K562 (cell line): ENCODE data around the gene COL4A2. TPM values are rescaled to one million over a fixed set of nuclear protein-coding genes. Genes with fewer than 3 reads are reported as not detected.

Source experiments
- ATAC-seq: fragments of 200-7000 bp; cut with Tn5 transposase; 3 replicates; pipeline ENCODE4 v1.9.1; 2020; ENCODE audit warnings: moderate library complexity
- BruUV-seq: library from RNA; stranded (reverse); fragments of 400-500 nt; replicated peaks from 2 replicates; lab custom pipeline; 2021; lab: Mats Ljungman, UMichigan
- CTCF ChIA-PET: fragments of 300-600 bp; formaldehyde crosslinking; extraction: SDS; loops from one replicate; lab custom pipeline; 2021; ENCODE audit warnings: low intra/inter-chr PET ratio; lab: Yijun Ruan, JAX
- POLR2A ChIA-PET: fragments of 300-600, 350-650 bp; sonication (Branson Sonifier 250); formaldehyde crosslinking; extraction: SDS; loops from one replicate; lab custom pipeline; 2021; ENCODE audit warnings: antibody characterized with exemption, inconsistent platforms; lab: Yijun Ruan, JAX
- DNase-seq, 4 experiments: peaks; one replicate each; pipeline versions ENCODE4 v3.0.0 to v3.0.0-alpha.2; 2011 to 2018; ENCODE audit warnings: low spot score in 3 of 4, mixed read lengths in 3 of 4; ENCODE audit errors: extremely low read depth in 1 of 4
- FAIRE-seq: peaks from 2 replicates; lab custom pipeline; 2011; peaks lifted over from hg19 to GRCh38; lab: Jason Lieb, UNC
- H2AFZ ChIP-seq: 2 replicates; pipeline ENCODE4 v1.6.0; 2011; ENCODE audit warnings: low read depth, low read length, control low read depth, inconsistent platforms
- H3K27ac ChIP-seq: fragments of 200-600 bp; 3 replicates; pipeline ENCODE4 v1.8.0; 2011; ENCODE audit warnings: low read depth, mild to moderate bottlenecking, control low read depth, inconsistent platforms, low read length, moderate library complexity, mixed read lengths; ENCODE audit errors: extremely low read depth
- H3K27me3 ChIP-seq, 2 experiments: fragments of 300-600 bp in 1 of 2; 2 replicates in 1 of 2; 3 replicates in 1 of 2; pipeline versions ENCODE4 v1.6.0 to v1.8.0; 2011; ENCODE audit warnings: inconsistent platforms in 2 of 2, low read length in 2 of 2, mild to moderate bottlenecking in 1 of 2, mixed read lengths in 1 of 2, moderate library complexity in 1 of 2; ENCODE audit not compliant: control insufficient read depth in 2 of 2, insufficient read depth in 2 of 2
- H3K36me3 ChIP-seq: fragments of 300-600 bp; 3 replicates; pipeline ENCODE4 v1.8.0; 2011; ENCODE audit warnings: mild to moderate bottlenecking, low read length, inconsistent platforms; ENCODE audit not compliant: control insufficient read depth, insufficient read depth
- H3K4me1 ChIP-seq, 2 experiments: fragments of 200-600 bp in 1 of 2; replicated peaks in 1 of 2; 2 replicates in 1 of 2; 3 replicates in 1 of 2; pipeline versions ENCODE4 v1.5.1 to v1.8.0; 2011; ENCODE audit warnings: inconsistent platforms in 2 of 2, low read length in 2 of 2, mild to moderate bottlenecking in 1 of 2, mixed read lengths in 1 of 2, moderate library complexity in 1 of 2; ENCODE audit not compliant: control insufficient read depth in 2 of 2, insufficient read depth in 2 of 2
- H3K4me2 ChIP-seq: 2 replicates; pipeline ENCODE4 v1.6.1; 2011; ENCODE audit warnings: low read length, control low read depth, inconsistent platforms, mixed read lengths; ENCODE audit not compliant: insufficient read depth
- H3K4me3 ChIP-seq: fragments of 200-600 bp; sonication (generic), shearing (Covaris generic); 2 replicates; pipeline ENCODE4 v1.5.1; 2016; ENCODE audit warnings: control low read depth, inconsistent platforms
- H3K79me2 ChIP-seq: fragments of 200-600 bp; 3 replicates; pipeline ENCODE4 v1.8.0; 2011; ENCODE audit warnings: low read length, inconsistent platforms; ENCODE audit not compliant: control insufficient read depth, insufficient read depth
- H3K9ac ChIP-seq, 2 experiments: 2 replicates each; pipeline versions ENCODE4 v1.6.0 to v1.6.1; 2011; ENCODE audit warnings: low read depth in 2 of 2, low read length in 2 of 2, control low read depth in 1 of 2, inconsistent platforms in 1 of 2, mild to moderate bottlenecking in 1 of 2, mixed read lengths in 1 of 2; ENCODE audit not compliant: insufficient read depth in 1 of 2
- H3K9me1 ChIP-seq: one replicate; pipeline ENCODE4 v1.6.0; 2011; ENCODE audit warnings: inconsistent platforms, mild to moderate bottlenecking, low read length, moderate library complexity; ENCODE audit not compliant: control insufficient read depth, insufficient read depth
- H3K9me3 ChIP-seq: replicated peaks from 2 replicates; pipeline ENCODE4 v1.5.1; 2011; ENCODE audit warnings: low read depth, low read length, inconsistent platforms; ENCODE audit not compliant: control insufficient read depth, insufficient read depth
- H4K20me1 ChIP-seq: replicated peaks from 2 replicates; pipeline ENCODE4 v1.6.1; 2011; ENCODE audit warnings: low read length, inconsistent platforms, mixed read lengths; ENCODE audit not compliant: control insufficient read depth, insufficient read depth
- E2F1 ChIP-seq: sonication (generic); formaldehyde crosslinking; IDR thresholded peaks from 2 replicates; pipeline ENCODE4 v1.8.1; 2023; ENCODE audit warnings: mild to moderate bottlenecking, missing genetic modification reagents, moderate library complexity
- ILF3 ChIP-seq: fragments of 450-650 bp; IDR thresholded peaks from 2 replicates; pipeline ENCODE4 v1.6.1; 2018; ENCODE audit warnings: antibody characterized with exemption, mild to moderate bottlenecking, moderate library complexity, borderline replicate concordance
- IRF2 ChIP-seq: sonication (generic); formaldehyde crosslinking; IDR thresholded peaks from 2 replicates; pipeline ENCODE4 v1.8.1; 2022; ENCODE audit warnings: mild to moderate bottlenecking, missing genetic modification reagents
- KDM2B ChIP-seq: fragments of 250-450 bp; sonication (Bioruptor Pico); IDR thresholded peaks from 2 replicates; pipeline ENCODE4 v1.8.0; 2021; ENCODE audit warnings: mild to moderate bottlenecking, moderate library complexity
- NFXL1 ChIP-seq: fragments of 450-650 bp; formaldehyde crosslinking; IDR thresholded peaks from 2 replicates; pipeline ENCODE4 v1.4.0; 2021; ENCODE audit warnings: mild to moderate bottlenecking
- NR2C2 ChIP-seq, 2 experiments: fragments of 200-800 bp in 1 of 2; sonication (Bioruptor generic) in 1 of 2; sonication (generic) in 1 of 2; formaldehyde crosslinking in 1 of 2; IDR thresholded peaks; 2 replicates each; pipeline versions ENCODE4 v1.6.1 to v1.8.0; 2016 to 2022; ENCODE audit warnings: mild to moderate bottlenecking in 1 of 2, missing compliant biosample characterization in 1 of 2, missing genetic modification characterization in 1 of 2, missing genetic modification reagents in 1 of 2
- PATZ1 ChIP-seq: fragments of 250-450 bp; sonication (Bioruptor Pico); IDR thresholded peaks from 2 replicates; pipeline ENCODE4 v1.5.0; 2020; ENCODE audit warnings: mild to moderate bottlenecking, borderline replicate concordance
- PYGO2 ChIP-seq: fragments of 450-650 bp; IDR thresholded peaks from 2 replicates; pipeline ENCODE4 v1.6.1; 2016; ENCODE audit warnings: mild to moderate bottlenecking, missing genetic modification characterization, moderate library complexity, missing compliant biosample characterization
- SMARCA5 ChIP-seq: fragments of 450-650 bp; IDR thresholded peaks from 2 replicates; pipeline ENCODE4 v1.6.1; 2016
- ZNF766 ChIP-seq: fragments of 200-800 bp; sonication (Bioruptor generic); conservative IDR thresholded peaks from 2 replicates; pipeline ENCODE4 v1.6.1; 2016; ENCODE audit warnings: missing genetic modification characterization, missing compliant biosample characterization
- WGBS: fragments of 100-300 bp; shearing (Covaris generic); methylation state at CpG from one replicate; pipeline ENCODE4 v1.1.6; 2016; ENCODE audit warnings: low coverage, mixed read lengths; ENCODE audit not compliant: insufficient coverage; ENCODE audit errors: missing lambda C conversion rate; 5-methylcytosine and 5-hydroxymethylcytosine counted together
- in situ Hi-C: fragments of 300-500 bp; cut with MboI; formaldehyde crosslinking; loops from 4 replicates; pipeline ENCODE4 v1.15.0; 2018; ENCODE audit warnings: inconsistent platforms, mixed read lengths
- intact Hi-C: fragments of 100-400 bp; cut with micrococcal nuclease; formaldehyde crosslinking; loops from 2 replicates; pipeline ENCODE4 v1.14.2; 2022
- polyA plus RNA-seq, 8 experiments: library from polyadenylated mRNA; depleted of rRNA in 4 of 8; stranded (reverse) in 5 of 8; unstranded in 3 of 8; fragments of >200 nt; fragmentation: Nextera tagmentation in 2 of 8; fragmentation: Illumina TruSeq in 1 of 8; extraction: Ambion mirVana in 2 of 8; extraction: Trizol in 1 of 8; gene quantifications; 2 replicates each; pipeline versions ENCODE4 v1.2.1 to v1.2.3, GENCODE V29; 2011 to 2014; ENCODE audit warnings: inconsistent platforms in 1 of 8, missing spikeins in 1 of 8
- total RNA-seq, 7 experiments: library from RNA; depleted of rRNA in 6 of 7; stranded (reverse); fragments of >200 nt in 6 of 7; fragmentation: Illumina TruSeq in 2 of 7; extraction: Trizol in 2 of 7; gene quantifications; 2 replicates each; pipeline versions ENCODE4 v1.2.1 to v1.2.3, GENCODE V29; 2011 to 2021; ENCODE audit warnings: low replicate concordance in 1 of 7
- TF ChIP-seq, protein P1 (sequence below), 3 experiments: IDR thresholded peaks in 2 of 3; conservative IDR thresholded peaks in 1 of 3; 2 replicates each; pipeline ENCODE4 v1.5.1; 2011 to 2012; ENCODE audit warnings: low read length in 3 of 3, mild to moderate bottlenecking in 3 of 3, control low read depth in 2 of 3, improper control_type of control experiment in 1 of 3, inconsistent platforms in 1 of 3, low read depth in 1 of 3, mixed read lengths in 1 of 3, moderate library complexity in 1 of 3; ENCODE audit not compliant: insufficient read depth in 2 of 3
- TF ChIP-seq, protein P2 (sequence below), 2 experiments: IDR thresholded peaks in 1 of 2; conservative IDR thresholded peaks in 1 of 2; 2 replicates each; pipeline ENCODE4 v1.6.1; 2016; ENCODE audit warnings: low read depth in 2 of 2, mild to moderate bottlenecking in 1 of 2, missing compliant biosample characterization in 1 of 2, missing genetic modification characterization in 1 of 2, moderate library complexity in 1 of 2

COL4A2 gene
- total and polyA plus RNA-seq, 9 of the 15 experiments (the other 6 are each of a cell fraction or from before 2014, with no cell fraction given), result 0.13 to 15.2 (median 8.1) TPM

- Histone ChIP-seq H3K36me3 (no peaks in the 10 kb centered on the region), H4K20me1 (no peaks in the 10 kb centered on the region), H3K9me1 (no peaks in the 10 kb centered on the region), H3K9ac (no peak overlapping the region), H3K4me3 (no peak overlapping the region), H2AFZ (no peak overlapping the region), H3K27ac (no peak overlapping the region), H3K4me2 (no peak overlapping the region), H3K79me2 (no peaks in the 10 kb centered on the region), H3K4me1 (no peaks in the 10 kb centered on the region), H3K9me3 (no peaks in the 10 kb centered on the region), H3K27me3 (peaks cover 0 to 41% of the 10 kb centered on the region in 2 experiments; a peak in 4 of 5 replicates)
- intact Hi-C loops, result no loop called here
- 0% methylated on average over 14 of the region's 14 CpGs for WGBS
- CTCF ChIA-PET, result no interaction called here
- POLR2A ChIA-PET, result interaction anchor here (0.7 kb wide), 1 partner anchor 155 kb away, joined by 4 read pairs; no protein-coding TSS in a partner anchor
- BruUV-seq, result no TSS peak
- no peak for FAIRE-seq
- no peak for ATAC-seq
- no peak for DNase-seq
- in situ Hi-C loops, result no loop called here
- TF ChIP-seq NR2C2 (CRISPR knock-in tag; IDR thresholded peaks at IDR 0.05) (no peak), NR2C2 (tag; IDR thresholded peaks at IDR 0.05) (no peak), PATZ1 (CRISPR knock-in tag) (no peak), ZNF766 (CRISPR knock-in tag) (no peak), PYGO2 (tag) (no peak), IRF2 (CRISPR knock-in tag) (no peak), SMARCA5 (no peak), ILF3 (no peak), NFXL1 (CRISPR knock-in tag) (no peak), KDM2B (CRISPR knock-in tag) (no peak), E2F1 (CRISPR knock-in tag) (no peak)
- TF ChIP-seq, protein P1, sequence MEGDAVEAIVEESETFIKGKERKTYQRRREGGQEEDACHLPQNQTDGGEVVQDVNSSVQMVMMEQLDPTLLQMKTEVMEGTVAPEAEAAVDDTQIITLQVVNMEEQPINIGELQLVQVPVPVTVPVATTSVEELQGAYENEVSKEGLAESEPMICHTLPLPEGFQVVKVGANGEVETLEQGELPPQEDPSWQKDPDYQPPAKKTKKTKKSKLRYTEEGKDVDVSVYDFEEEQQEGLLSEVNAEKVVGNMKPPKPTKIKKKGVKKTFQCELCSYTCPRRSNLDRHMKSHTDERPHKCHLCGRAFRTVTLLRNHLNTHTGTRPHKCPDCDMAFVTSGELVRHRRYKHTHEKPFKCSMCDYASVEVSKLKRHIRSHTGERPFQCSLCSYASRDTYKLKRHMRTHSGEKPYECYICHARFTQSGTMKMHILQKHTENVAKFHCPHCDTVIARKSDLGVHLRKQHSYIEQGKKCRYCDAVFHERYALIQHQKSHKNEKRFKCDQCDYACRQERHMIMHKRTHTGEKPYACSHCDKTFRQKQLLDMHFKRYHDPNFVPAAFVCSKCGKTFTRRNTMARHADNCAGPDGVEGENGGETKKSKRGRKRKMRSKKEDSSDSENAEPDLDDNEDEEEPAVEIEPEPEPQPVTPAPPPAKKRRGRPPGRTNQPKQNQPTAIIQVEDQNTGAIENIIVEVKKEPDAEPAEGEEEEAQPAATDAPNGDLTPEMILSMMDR (IDR thresholded peaks at IDR 0.05 in 2 of 3, conservative IDR thresholded peaks at IDR 0.05 in 1 of 3; ENCODE audit: insufficient read depth in 2 of 3, low read depth in 1 of 3, low read length in 3 of 3), result no peak
- TF ChIP-seq, protein P2, sequence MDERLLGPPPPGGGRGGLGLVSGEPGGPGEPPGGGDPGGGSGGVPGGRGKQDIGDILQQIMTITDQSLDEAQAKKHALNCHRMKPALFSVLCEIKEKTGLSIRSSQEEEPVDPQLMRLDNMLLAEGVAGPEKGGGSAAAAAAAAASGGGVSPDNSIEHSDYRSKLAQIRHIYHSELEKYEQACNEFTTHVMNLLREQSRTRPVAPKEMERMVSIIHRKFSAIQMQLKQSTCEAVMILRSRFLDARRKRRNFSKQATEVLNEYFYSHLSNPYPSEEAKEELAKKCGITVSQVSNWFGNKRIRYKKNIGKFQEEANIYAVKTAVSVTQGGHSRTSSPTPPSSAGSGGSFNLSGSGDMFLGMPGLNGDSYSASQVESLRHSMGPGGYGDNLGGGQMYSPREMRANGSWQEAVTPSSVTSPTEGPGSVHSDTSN (CRISPR knock-in tag; IDR thresholded peaks at IDR 0.05; ENCODE audit: low read depth), result no peak
- TF ChIP-seq, protein P2 (tag; conservative IDR thresholded peaks at IDR 0.05; ENCODE audit: low read depth), result no peak
These were observed 34.6 kb downstream of the COL4A2 start for GRCh38 chr13:110341445-110342244.
